Inflammatory macrophage treated with lipopolysaccharide for 1 hour (primary cell): ENCODE data around the gene EPHB1.
"Not testable (repeated sequence)": the region's sequence is repeated elsewhere in the genome, so short reads cannot be mapped to it uniquely, and the experiment has no call there.

ENCODE experiments used
- DNase-seq, 2 donors: peaks; one replicate each; pipeline ENCODE4 v3.0.0-alpha.2; 2020 to 2022

EPHB1 gene

DNA sequence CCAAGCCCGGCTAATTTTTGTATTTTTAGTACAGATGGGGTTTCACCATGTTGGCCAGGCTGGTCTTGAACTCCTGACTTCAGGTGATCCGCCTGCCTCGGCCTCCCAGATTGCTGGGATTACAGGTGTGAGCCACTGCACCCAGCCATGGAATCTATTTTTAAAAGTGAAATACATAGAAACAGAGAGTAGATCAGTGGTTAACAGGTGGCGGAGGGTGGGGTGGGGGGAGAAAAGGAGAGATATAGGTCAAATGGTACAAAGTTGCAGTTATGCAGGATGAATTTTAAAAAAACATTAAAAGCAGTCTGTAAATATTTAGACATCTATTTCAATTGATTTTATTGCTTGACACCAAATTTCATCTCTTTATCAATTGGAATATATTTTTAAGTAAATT, 6.8 kb upstream of the EPHB1 start:
- DNase-seq, result not testable (repeated sequence)

GRCh38 chr3:134790065-134790464, 5.0 kb upstream of the EPHB1 start:
- DNase-seq, result peak; percentile 26 to 35

DNA sequence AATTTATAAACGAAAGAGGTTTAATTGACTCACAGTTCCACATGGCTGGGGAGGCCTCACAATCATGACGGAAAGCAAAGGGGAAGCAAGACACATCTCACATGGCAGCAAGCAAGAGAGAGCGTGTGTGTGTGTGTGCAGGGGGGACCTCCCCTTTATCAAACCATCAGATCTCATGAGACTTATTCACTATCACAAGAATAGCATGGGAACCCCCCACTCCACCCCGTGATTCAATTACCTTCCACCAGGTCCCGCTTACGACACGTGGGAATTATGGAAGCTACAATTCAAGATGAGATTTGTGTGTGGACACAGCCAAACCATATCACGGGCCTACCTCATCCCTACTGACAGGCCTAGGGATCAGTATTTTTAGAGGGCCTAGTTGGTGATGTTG, 3.1 kb upstream of the EPHB1 start:
- no peak for DNase-seq

GRCh38 chr3:134792700-134793099, 2.4 kb upstream of the EPHB1 start:
- no peak for DNase-seq

- no peak for DNase-seq
Measured at GRCh38 chr3:134793562-134793961, 1.5 kb upstream of the EPHB1 start.

DNA sequence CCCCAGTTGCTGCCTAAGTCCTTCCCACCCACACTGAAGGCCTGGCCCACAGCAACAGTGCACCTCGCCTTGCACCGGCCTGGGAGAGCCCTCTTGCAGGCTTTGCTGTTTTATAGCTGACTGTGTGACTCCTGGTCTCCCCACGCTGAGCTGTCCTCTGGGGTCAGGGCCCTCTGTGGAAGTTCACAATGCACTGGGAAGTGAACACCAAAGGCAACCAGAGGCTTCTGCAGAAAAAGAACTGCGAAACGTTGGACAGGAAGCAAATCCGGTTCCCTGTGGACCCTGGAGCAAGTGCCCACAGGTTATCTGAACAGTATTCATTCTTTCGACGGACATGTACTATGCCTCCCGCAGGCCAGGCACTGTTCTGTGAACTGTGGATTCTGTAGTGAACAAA, 737 bp upstream of the EPHB1 start:
- DNase-seq, result no peak

- DNase-seq, result no peak
Measured at GRCh38 chr3:134795746-134796280, 753 bp downstream of the EPHB1 start.

DNA sequence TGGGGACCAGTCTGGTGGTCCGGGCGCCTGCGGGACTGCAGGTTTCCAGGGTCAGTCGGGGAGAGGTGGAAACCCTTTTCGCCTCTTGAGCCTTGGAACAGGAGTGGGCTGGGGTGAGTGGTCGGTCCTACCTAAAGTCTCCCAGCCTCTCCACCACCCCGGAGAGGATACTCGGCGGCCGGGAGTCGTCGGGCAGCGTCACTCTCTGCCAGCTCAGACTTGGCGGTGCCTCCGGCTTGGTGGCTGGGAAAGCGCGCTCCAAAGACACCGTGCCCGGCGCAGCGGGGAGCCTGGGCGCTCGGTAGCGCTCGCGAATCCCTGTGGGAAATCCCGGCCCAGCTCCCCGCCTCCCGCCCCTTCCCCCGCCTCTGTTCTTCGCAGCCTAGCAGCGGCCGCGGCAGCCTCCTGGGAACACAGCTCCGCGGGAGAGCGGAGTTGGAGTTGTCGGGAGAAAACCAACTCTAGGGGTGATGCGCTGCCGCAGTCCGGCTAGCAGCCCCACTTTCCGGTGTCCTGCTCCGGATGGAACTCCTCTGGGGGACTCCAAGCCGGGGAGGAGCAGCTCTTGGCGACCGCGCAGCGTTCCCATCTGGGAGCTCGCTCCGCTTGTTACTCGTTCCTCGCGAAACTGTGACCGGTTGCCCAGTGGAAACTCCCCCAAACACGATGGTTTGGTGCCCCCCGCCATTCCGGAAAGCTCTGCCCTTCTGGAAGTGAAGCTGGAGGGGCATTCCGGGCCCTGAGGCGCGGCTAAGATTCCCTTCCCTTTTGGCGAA, 1.4 kb downstream of the EPHB1 start:
- no peak for DNase-seq

- DNase-seq, result no peak
Measured at GRCh38 chr3:134797057-134797740, 2.1 kb downstream of the EPHB1 start.

GRCh38 chr3:134797741-134798451, 2.8 kb downstream of the EPHB1 start:
- no peak for DNase-seq

GRCh38 chr3:134798681-134799311, 3.7 kb downstream of the EPHB1 start:
- no peak for DNase-seq

GRCh38 chr3:134799393-134799792, 4.3 kb downstream of the EPHB1 start:
- DNase-seq, result no peak

GRCh38 chr3:134801204-134801958, 6.3 kb downstream of the EPHB1 start:
- DNase-seq, result no peak

DNA sequence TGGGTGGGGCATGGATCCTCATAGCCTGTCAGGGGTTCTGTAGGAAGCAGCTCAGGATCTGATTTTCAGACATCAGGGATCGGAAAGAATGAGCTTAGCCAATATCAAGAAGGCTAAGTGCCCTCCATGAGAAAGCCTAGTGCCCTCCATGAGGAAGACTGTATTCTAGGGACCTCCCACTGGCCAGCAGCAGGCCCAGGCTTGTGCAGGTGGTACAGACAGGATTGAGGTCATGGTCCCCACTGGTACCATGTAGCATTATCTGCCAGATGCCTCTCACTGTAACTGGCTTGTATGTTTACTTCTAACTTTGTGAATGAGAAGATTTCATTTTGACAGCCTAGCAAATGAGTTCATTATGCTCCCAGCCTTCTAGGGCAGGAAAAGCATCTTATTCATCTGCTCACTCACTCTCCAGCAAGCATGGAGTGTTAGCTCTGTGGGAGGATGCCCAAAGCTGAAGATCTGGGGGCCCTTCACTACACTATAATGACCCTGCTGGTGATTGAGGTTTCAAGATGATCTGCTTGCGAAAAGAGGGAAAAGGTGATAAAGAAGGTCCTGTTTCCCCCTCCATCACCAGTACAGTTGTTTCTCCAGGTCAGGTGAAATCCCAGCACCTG, 7.5 kb downstream of the EPHB1 start:
- no peak for DNase-seq

GRCh38 chr3:134803051-134803505, 8.0 kb downstream of the EPHB1 start:
- no peak for DNase-seq

- DNase-seq, result no peak
Measured at GRCh38 chr3:134803652-134804051, 8.6 kb downstream of the EPHB1 start.

DNA sequence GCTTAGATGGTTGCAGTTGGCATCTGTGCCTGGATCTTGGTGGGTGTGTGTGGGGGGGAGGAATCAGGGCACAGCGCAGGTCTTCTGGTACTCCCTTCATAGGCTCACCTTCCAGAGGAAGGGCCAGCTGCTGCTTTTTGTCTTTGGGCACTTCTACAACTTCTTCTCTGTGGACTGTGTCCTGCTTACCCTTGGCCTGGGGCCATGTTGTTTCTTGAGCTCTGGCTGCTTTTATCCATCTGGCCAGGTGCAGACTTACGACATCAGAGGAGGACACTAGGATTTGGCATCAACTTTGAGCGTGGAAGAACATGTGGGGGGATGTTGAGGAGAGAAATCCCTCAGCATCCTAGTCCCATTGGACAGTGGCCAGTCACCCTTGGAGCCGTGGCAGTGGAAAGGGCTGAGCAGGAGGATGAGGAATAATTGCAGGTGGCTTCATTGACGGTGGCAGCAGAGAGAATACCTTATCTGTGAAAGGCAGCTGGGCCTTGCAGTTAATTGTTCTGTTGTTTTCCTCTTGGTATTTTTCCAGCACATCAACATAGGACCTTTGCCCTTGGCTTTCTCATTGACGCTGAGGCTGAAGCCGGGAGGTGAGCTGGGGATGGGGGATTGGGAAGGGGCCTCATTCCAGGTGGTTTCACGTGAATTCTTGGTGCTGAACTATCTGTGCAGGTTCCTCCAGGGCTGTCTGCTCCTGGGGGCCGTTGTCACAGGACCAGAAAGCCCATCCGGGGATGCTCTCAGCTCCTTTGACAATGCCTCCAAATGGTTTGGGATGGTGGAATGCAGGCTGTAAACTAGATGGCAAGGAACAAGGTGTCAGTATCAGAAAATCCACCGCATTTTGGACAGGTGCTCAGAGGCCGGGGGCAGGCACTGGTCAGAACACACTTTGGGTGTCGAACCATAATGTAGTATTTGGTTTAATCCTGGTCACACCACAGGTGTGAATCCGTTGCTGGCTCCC, 9.7 kb downstream of the EPHB1 start:
- no peak for DNase-seq

- no peak for DNase-seq
Measured at GRCh38 chr3:134807189-134807588, 12.1 kb downstream of the EPHB1 start.

DNA sequence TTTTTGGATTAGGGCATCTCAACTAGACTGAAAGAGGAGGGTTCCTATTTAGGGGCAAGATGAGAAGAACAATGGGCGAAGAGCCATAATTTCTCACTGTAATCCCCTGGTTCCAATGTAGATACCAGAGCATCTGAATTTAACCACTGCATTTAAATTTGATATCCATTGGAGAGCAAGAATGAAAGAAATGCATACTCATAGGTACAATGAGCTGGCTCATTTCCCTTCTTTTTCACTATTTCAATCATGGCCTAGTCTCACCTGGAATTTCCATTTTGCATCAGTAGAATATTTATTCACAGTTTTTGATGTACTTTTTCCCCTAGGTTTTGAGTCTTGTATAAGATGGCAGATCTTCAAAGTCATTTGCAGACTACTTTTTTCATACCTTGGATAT, 13.8 kb downstream of the EPHB1 start:
- DNase-seq, result no peak

- DNase-seq, result no peak
Measured at GRCh38 chr3:134809427-134810051, 14.5 kb downstream of the EPHB1 start.
